Naive thymus-derived CD4-positive, alpha-beta T cell (primary cell): ENCODE measurements around the gene KCNH4. TPM values are rescaled to one million over a fixed set of nuclear protein-coding genes. Genes with fewer than 3 reads are reported as not detected.

ENCODE experiments used
- ATAC-seq: fragments of 150-1000 bp; cut with Tn5 transposase; 2 replicates; pipeline ENCODE4 v1.10.0; 2021; ENCODE audit warnings: mild to moderate bottlenecking, moderate library complexity
- CTCF ChIA-PET: fragments of 350-600 bp; sonication (Branson Sonifier 250); formaldehyde crosslinking; loops from one replicate; lab custom pipeline; 2021; ENCODE audit warnings: antibody characterized with exemption; lab: Charles Lee
- POLR2A ChIA-PET: fragments of 350-600 bp; sonication (Branson Sonifier 250); formaldehyde crosslinking; loops from one replicate; lab custom pipeline; 2021; ENCODE audit warnings: antibody characterized with exemption, inconsistent platforms; lab: Charles Lee
- DNase-seq, 9 donors: peaks; one replicate each; pipeline versions ENCODE4 v3.0.0 to v3.0.0-alpha.2; 2020 to 2022; ENCODE audit warnings: mixed read lengths in 1 of 9
- H3K27ac ChIP-seq: one replicate; pipeline ENCODE4 v1.7.0; 2013; ENCODE audit warnings: mild to moderate bottlenecking, low read depth, low read length, moderate library complexity
- H3K27me3 ChIP-seq, 2 donors: one replicate each; pipeline ENCODE4 v1.7.0; 2013; ENCODE audit warnings: low read length in 2 of 2, mild to moderate bottlenecking in 2 of 2, moderate library complexity in 2 of 2; ENCODE audit not compliant: control insufficient read depth in 2 of 2, insufficient read depth in 2 of 2
- H3K36me3 ChIP-seq, 3 experiments: 1 replicate in 2 of 3; 2 replicates in 1 of 3; pipeline ENCODE4 v1.7.0; 2013; ENCODE audit warnings: low read length in 3 of 3, mild to moderate bottlenecking in 3 of 3, moderate library complexity in 1 of 3; ENCODE audit not compliant: insufficient read depth in 3 of 3, control insufficient read depth in 2 of 3
- H3K4me1 ChIP-seq, 2 donors: one replicate each; pipeline ENCODE4 v1.7.0; 2013; ENCODE audit warnings: low read length in 2 of 2, mild to moderate bottlenecking in 2 of 2, moderate library complexity in 1 of 2; ENCODE audit not compliant: control insufficient read depth in 2 of 2, insufficient read depth in 2 of 2
- H3K4me3 ChIP-seq: 2 replicates; pipeline ENCODE4 v1.7.0; 2013; ENCODE audit warnings: mild to moderate bottlenecking, low read length
- H3K9me3 ChIP-seq, 3 experiments: 1 replicate in 2 of 3; 2 replicates in 1 of 3; pipeline ENCODE4 v1.7.0; 2013; ENCODE audit warnings: low read length in 3 of 3; ENCODE audit not compliant: control insufficient read depth in 2 of 3
- H3K27ac Mint-ChIP-seq, 9 donors: one replicate each; pipeline ENCODE4 v1.8.0; 2020 to 2022; ENCODE audit warnings: mixed read lengths in 9 of 9, mild to moderate bottlenecking in 8 of 9, moderate library complexity in 5 of 9, inconsistent platforms in 2 of 9
- H3K27me3 Mint-ChIP-seq, 5 donors: one replicate each; pipeline ENCODE4 v1.8.0; 2021 to 2022; ENCODE audit warnings: mixed read lengths in 5 of 5, mild to moderate bottlenecking in 1 of 5
- H3K36me3 Mint-ChIP-seq, 5 donors: one replicate each; pipeline ENCODE4 v1.8.0; 2020 to 2022; ENCODE audit warnings: mixed read lengths in 5 of 5, mild to moderate bottlenecking in 3 of 5, inconsistent platforms in 1 of 5
- H3K4me1 Mint-ChIP-seq, 7 donors: one replicate each; pipeline ENCODE4 v1.8.0; 2020 to 2022; ENCODE audit warnings: mixed read lengths in 7 of 7, mild to moderate bottlenecking in 3 of 7, inconsistent platforms in 1 of 7
- H3K4me3 Mint-ChIP-seq, 10 donors: one replicate each; pipeline ENCODE4 v1.8.0; 2020 to 2022; ENCODE audit warnings: mild to moderate bottlenecking in 10 of 10, mixed read lengths in 10 of 10, moderate library complexity in 6 of 10, inconsistent platforms in 2 of 10
- H3K9me3 Mint-ChIP-seq, 11 donors: one replicate each; pipeline ENCODE4 v1.8.0; 2020 to 2022; ENCODE audit warnings: mixed read lengths in 11 of 11, mild to moderate bottlenecking in 4 of 11, inconsistent platforms in 1 of 11, moderate library complexity in 1 of 11
- intact Hi-C, 2 donors: fragments of 100-400 bp; cut with micrococcal nuclease; formaldehyde crosslinking; loops; one replicate each; pipeline ENCODE4 v1.15.1; 2023
- polyA plus RNA-seq, 2 donors: library from polyadenylated mRNA; unstranded; fragments of 300-500 nt; fragmentation: Illumina TruSeq; gene quantifications; one replicate each; pipeline ENCODE4 v1.2.3, GENCODE V29; 2021
- total RNA-seq, 6 experiments: library from RNA in 5 of 6; stranded (reverse) in 5 of 6; gene quantifications; 1 replicate in 5 of 6; 2 replicates in 1 of 6; pipeline ENCODE4 v1.2.3 and lab custom pipeline; 2021 to 2026

KCNH4 gene
- total and polyA plus RNA-seq, 7 experiments from 2014 or later = 0.07 to 0.24 (median 0.14) TPM; not detected in 3

GRCh38 chr17:42178817-42179216 lies 2.1 kb downstream of the KCNH4 start:
- Histone ChIP-seq H3K36me3 (no peaks in the 10 kb centered on the region), H3K4me3 (no peak overlapping the region), H3K9me3 (no peaks in the 10 kb centered on the region), H3K27ac (no peak overlapping the region), H3K27me3 (no peaks in the 10 kb centered on the region), H3K4me1 (peaks cover 15 to 28% of the 10 kb centered on the region in 2 donors)
- ChIA-PET CTCF (no interaction called here), POLR2A (interaction anchor here (1.0 to 1.5 kb wide), 2 partner anchors 15 to 310 kb away, joined by 3 to 6 read pairs; partner anchors contain the start of gene GHDC)
- Mint-ChIP-seq H3K9me3 (peaks cover 0 to 2% (median 0%) of the 10 kb centered on the region in 11 donors), H3K4me1 (peaks cover 8 to 44% (median 32%) of the 10 kb centered on the region in 7 donors), H3K4me3 (peak overlapping the region in 1 of 10 donors; percentile 21), H3K27me3 (peaks cover 0 to 37% (median 13%) of the 10 kb centered on the region in 5 donors), H3K27ac (no peak overlapping the region), H3K36me3 (peaks cover 0 to 1% (median 0%) of the 10 kb centered on the region in 5 donors)
- DNase-seq (no peak), ATAC-seq (peak; percentile 12)
- intact Hi-C loops = no loop called here

GRCh38 chr17:42177684-42178083 lies 3.3 kb downstream of the KCNH4 start:
- DNase-seq = no peak
- Mint-ChIP-seq H3K36me3 (peaks cover 0 to 1% (median 0%) of the 10 kb centered on the region in 5 donors), H3K9me3 (no peaks in the 10 kb centered on the region), H3K4me3 (peak overlapping the region in 1 of 10 donors; percentile 18), H3K4me1 (peaks cover 0 to 33% (median 22%) of the 10 kb centered on the region in 7 donors), H3K27me3 (peaks cover 0 to 37% (median 13%) of the 10 kb centered on the region in 5 donors), H3K27ac (no peak overlapping the region)
- Histone ChIP-seq H3K27ac (no peak overlapping the region), H3K4me3 (no peak overlapping the region), H3K4me1 (peaks cover 8 to 19% of the 10 kb centered on the region in 2 donors), H3K27me3 (no peaks in the 10 kb centered on the region), H3K9me3 (no peaks in the 10 kb centered on the region), H3K36me3 (no peaks in the 10 kb centered on the region)
- intact Hi-C loops = no loop called here
- no peak for ATAC-seq
- ChIA-PET CTCF (no interaction called here), POLR2A (no interaction called here)

GRCh38 chr17:42174126-42174783 lies 6.7 kb downstream of the KCNH4 start:
- intact Hi-C loops = no loop called here

GRCh38 chr17:42171831-42172230 lies 9.1 kb downstream of the KCNH4 start:
- Histone ChIP-seq H3K4me1 (no peaks in the 10 kb centered on the region), H3K36me3 (no peaks in the 10 kb centered on the region), H3K4me3 (no peak overlapping the region), H3K27me3 (no peaks in the 10 kb centered on the region), H3K27ac (no peak overlapping the region), H3K9me3 (no peaks in the 10 kb centered on the region)
- ATAC-seq (no peak), DNase-seq (no peak)
- no peak overlapping the region for H3K27ac Mint-ChIP-seq
- H3K36me3 Mint-ChIP-seq = no peaks in the 10 kb centered on the region
- peaks cover 0 to 9% (median 0%) of the 10 kb centered on the region in 5 donors for H3K27me3 Mint-ChIP-seq
- POLR2A ChIA-PET = interaction anchor here (0.6 kb wide), 1 partner anchor 73 kb away, joined by 4 read pairs; no protein-coding TSS in a partner anchor
- peaks cover 0 to 12% (median 0%) of the 10 kb centered on the region in 7 donors for H3K4me1 Mint-ChIP-seq
- H3K4me3 Mint-ChIP-seq = no peak overlapping the region
- peaks cover 0 to 1% (median 0%) of the 10 kb centered on the region in 11 donors for H3K9me3 Mint-ChIP-seq
- intact Hi-C loops = no loop called here
- CTCF ChIA-PET = no interaction called here

More at GRCh38 chr17:42174126-42174783, 6.7 kb downstream of the KCNH4 start:
- DNase-seq = no peak
- peaks cover 0 to 1% (median 0%) of the 10 kb centered on the region in 5 donors for H3K36me3 Mint-ChIP-seq
- Histone ChIP-seq H3K36me3 (no peaks in the 10 kb centered on the region), H3K27me3 (no peaks in the 10 kb centered on the region), H3K4me1 (peaks cover 0 to 8% of the 10 kb centered on the region in 2 donors), H3K9me3 (no peaks in the 10 kb centered on the region), H3K27ac (no peak overlapping the region), H3K4me3 (no peak overlapping the region)
- H3K9me3 Mint-ChIP-seq = no peaks in the 10 kb centered on the region
- H3K4me3 Mint-ChIP-seq = no peak overlapping the region
- H3K27ac Mint-ChIP-seq = no peak overlapping the region
- ATAC-seq = no peak
- peaks cover 0 to 17% (median 8%) of the 10 kb centered on the region in 5 donors for H3K27me3 Mint-ChIP-seq
- H3K4me1 Mint-ChIP-seq = peaks cover 0 to 17% (median 6%) of the 10 kb centered on the region in 7 donors
- ChIA-PET CTCF (no interaction called here), POLR2A (no interaction called here)

- Mint-ChIP-seq H3K36me3 (no peaks in the 10 kb centered on the region), H3K27ac (no peak overlapping the region), H3K9me3 (peaks cover 0 to 4% (median 0%) of the 10 kb centered on the region in 11 donors), H3K4me3 (no peak overlapping the region), H3K27me3 (peaks cover 0 to 6% (median 0%) of the 10 kb centered on the region in 5 donors), H3K4me1 (peaks cover 0 to 12% (median 0%) of the 10 kb centered on the region in 7 donors)
- DNase-seq = no peak
- Histone ChIP-seq H3K4me1 (no peaks in the 10 kb centered on the region), H3K27ac (no peak overlapping the region), H3K9me3 (no peaks in the 10 kb centered on the region), H3K36me3 (no peaks in the 10 kb centered on the region), H3K4me3 (no peak overlapping the region), H3K27me3 (no peaks in the 10 kb centered on the region)
- no peak for ATAC-seq
- CTCF ChIA-PET = no interaction called here
- POLR2A ChIA-PET = no interaction called here
- intact Hi-C loops = no loop called here
These were observed 11.6 kb downstream of the KCNH4 start for GRCh38 chr17:42169351-42169750.

- intact Hi-C loops = no loop called here
- Histone ChIP-seq H3K27me3 (no peaks in the 10 kb centered on the region), H3K4me1 (no peaks in the 10 kb centered on the region), H3K36me3 (no peaks in the 10 kb centered on the region), H3K9me3 (no peaks in the 10 kb centered on the region), H3K4me3 (no peak overlapping the region), H3K27ac (no peak overlapping the region)
- H3K9me3 Mint-ChIP-seq = peaks cover 0 to 4% (median 0%) of the 10 kb centered on the region in 11 donors
- ChIA-PET POLR2A (no interaction called here), CTCF (no interaction called here)
- no peak overlapping the region for H3K27ac Mint-ChIP-seq
- H3K4me1 Mint-ChIP-seq = peaks cover 0 to 12% (median 0%) of the 10 kb centered on the region in 7 donors
- DNase-seq (no peak), ATAC-seq (no peak)
- no peaks in the 10 kb centered on the region for H3K36me3 Mint-ChIP-seq
- H3K27me3 Mint-ChIP-seq = peaks cover 0 to 6% (median 0%) of the 10 kb centered on the region in 5 donors
- H3K4me3 Mint-ChIP-seq = no peak overlapping the region
These were observed 13.1 kb downstream of the KCNH4 start for GRCh38 chr17:42167807-42168206.
